NB4 (cell line): ENCODE data around the gene GXYLT1.

Source experiments
- MAX ChIP-seq: IDR thresholded peaks from 2 replicates; pipeline ENCODE4 v1.6.1; 2011; ENCODE audit warnings: low read depth, low read length
- MYC ChIP-seq: IDR thresholded peaks from 2 replicates; pipeline ENCODE4 v1.6.1; 2011; ENCODE audit warnings: low read depth, low read length
- POLR2A ChIP-seq: IDR thresholded peaks from 2 replicates; pipeline ENCODE4 v1.6.1; 2011; ENCODE audit warnings: mild to moderate bottlenecking; ENCODE audit not compliant: insufficient read length; ENCODE audit errors: extremely low read depth
- TF ChIP-seq, protein P1 (sequence below): IDR thresholded peaks from one replicate; pipeline ENCODE4 v1.5.1; 2012; ENCODE audit warnings: low read depth, low read length

- TF ChIP-seq, protein P1, sequence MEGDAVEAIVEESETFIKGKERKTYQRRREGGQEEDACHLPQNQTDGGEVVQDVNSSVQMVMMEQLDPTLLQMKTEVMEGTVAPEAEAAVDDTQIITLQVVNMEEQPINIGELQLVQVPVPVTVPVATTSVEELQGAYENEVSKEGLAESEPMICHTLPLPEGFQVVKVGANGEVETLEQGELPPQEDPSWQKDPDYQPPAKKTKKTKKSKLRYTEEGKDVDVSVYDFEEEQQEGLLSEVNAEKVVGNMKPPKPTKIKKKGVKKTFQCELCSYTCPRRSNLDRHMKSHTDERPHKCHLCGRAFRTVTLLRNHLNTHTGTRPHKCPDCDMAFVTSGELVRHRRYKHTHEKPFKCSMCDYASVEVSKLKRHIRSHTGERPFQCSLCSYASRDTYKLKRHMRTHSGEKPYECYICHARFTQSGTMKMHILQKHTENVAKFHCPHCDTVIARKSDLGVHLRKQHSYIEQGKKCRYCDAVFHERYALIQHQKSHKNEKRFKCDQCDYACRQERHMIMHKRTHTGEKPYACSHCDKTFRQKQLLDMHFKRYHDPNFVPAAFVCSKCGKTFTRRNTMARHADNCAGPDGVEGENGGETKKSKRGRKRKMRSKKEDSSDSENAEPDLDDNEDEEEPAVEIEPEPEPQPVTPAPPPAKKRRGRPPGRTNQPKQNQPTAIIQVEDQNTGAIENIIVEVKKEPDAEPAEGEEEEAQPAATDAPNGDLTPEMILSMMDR: no peak
- TF ChIP-seq POLR2A (no peak), MAX (no peak), MYC (no peak)
These were observed 50.4 kb downstream of the GXYLT1 start for GRCh38 chr12:42094277-42094676.
